Measurements from ENCODE around the gene PLXNA4.

PLXNA4 gene

GRCh38 chr7:132367004-132367403 lies 209.3 kb downstream of the PLXNA4 start:
- DNase-seq (ENCODE audit: low read depth): no peak
- no peak overlapping the region for H3K4me3 ChIP-seq (ENCODE audit: low read depth, low read length)
- no peak for TF ChIP-seq CTCF (conservative IDR thresholded peaks at IDR 0.05; ENCODE audit: low read depth, low read length)

DNA sequence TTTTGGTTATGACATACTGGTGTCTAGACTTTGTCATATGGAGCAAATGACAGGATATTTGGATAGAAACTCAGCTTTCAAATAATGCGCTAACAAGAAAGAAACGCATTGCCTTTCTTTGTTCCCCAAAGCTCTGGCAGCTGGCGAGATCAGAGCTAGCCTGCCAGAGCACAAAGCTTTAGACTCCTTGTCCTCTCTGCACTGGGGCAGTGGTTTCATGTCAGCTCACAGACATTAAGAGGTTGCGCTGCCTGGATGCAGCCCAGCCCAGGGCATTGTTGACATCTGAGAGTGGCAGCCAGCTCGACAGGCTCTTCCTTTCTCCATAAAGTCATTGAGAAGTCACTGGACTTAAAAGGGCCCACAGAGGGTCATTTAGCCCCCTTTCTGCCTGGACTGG lies 212.0 kb downstream of the PLXNA4 start:
- TF ChIP-seq CTCF (conservative IDR thresholded peaks at IDR 0.05; ENCODE audit: low read depth, low read length): no peak
- no peak for DNase-seq (ENCODE audit: low read depth)

DNA sequence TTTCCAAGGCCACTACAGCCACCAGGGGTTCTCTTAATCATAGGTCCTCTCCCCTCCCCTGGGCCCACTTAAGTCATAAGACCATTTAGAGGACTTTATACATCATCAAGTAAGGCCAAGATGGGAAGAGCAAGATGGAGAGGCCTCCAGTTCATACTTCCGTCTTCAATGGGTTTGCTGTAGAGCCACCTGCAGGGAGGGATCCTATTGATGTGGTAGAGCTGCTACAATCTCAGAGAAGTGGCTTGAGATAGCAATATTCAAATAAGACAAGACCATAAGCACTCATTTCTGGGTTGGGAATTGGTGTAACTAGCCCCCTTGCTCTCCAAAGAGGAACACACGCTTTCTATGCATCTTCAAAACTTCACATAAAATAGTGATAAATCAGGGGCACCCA lies 214.2 kb downstream of the PLXNA4 start:
- no peak for DNase-seq (ENCODE audit: low read depth)
- H3K4me3 ChIP-seq (ENCODE audit: low read depth, low read length): no peak overlapping the region
- TF ChIP-seq CTCF (conservative IDR thresholded peaks at IDR 0.05; ENCODE audit: low read depth, low read length): no peak

More for the DNA sequence above, 212.0 kb downstream of the PLXNA4 start:
- no peak overlapping the region for H3K4me3 ChIP-seq (ENCODE audit: low read depth, low read length)

GRCh38 chr7:132361146-132361545 lies 215.1 kb downstream of the PLXNA4 start:
- TF ChIP-seq CTCF (conservative IDR thresholded peaks at IDR 0.05; ENCODE audit: low read depth, low read length): no peak
- no peak overlapping the region for H3K4me3 ChIP-seq (ENCODE audit: low read depth, low read length)
- DNase-seq (ENCODE audit: low read depth): no peak

DNA sequence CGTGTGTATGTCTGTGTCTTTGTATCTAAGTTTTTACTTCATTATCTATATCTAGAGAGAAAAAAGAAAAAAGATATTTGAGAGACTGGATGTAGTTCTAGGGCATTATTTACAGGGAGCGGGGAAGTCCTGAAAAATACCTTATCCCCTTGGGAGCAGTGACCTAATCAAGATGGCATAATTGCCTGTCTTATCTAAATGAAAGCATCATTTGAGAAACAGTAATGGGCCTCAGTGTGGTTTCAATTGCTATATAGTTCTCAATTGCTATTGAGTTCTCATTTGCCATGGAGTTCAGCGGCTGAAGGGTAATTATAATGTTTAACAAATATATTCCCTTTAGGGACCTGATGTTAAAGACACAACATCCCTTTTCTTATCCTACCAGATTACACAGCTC lies 216.5 kb downstream of the PLXNA4 start:
- TF ChIP-seq CTCF (conservative IDR thresholded peaks at IDR 0.05; ENCODE audit: low read depth, low read length): no peak
- no peak for DNase-seq (ENCODE audit: low read depth)
- no peak overlapping the region for H3K4me3 ChIP-seq (ENCODE audit: low read depth, low read length)

GRCh38 chr7:132355048-132355447 lies 221.2 kb downstream of the PLXNA4 start:
- no peak overlapping the region for H3K4me3 ChIP-seq (ENCODE audit: low read depth, low read length)
- TF ChIP-seq CTCF (conservative IDR thresholded peaks at IDR 0.05; ENCODE audit: low read depth, low read length): no peak
- no peak for DNase-seq (ENCODE audit: low read depth)

DNA sequence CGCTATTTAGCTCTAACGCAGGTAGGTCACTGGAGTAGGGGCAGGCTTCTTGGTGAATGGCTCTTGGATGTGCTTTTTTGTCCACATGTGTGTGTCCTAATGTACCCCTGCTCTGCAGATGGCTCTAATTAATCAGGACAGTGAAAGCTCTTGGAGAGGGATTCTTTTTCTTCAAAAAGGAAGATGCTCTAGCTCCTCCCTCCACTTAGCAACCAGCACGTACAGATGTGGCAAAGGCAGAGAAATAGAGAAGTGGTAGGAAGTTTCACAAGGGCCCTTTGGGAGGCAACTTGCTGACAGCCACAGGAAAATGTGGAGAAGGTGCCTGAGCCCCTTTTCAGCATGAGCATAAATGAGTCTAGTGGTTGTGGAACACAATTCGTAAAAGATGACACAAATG lies 221.7 kb downstream of the PLXNA4 start:
- no peak overlapping the region for H3K4me3 ChIP-seq (ENCODE audit: low read depth, low read length)
- TF ChIP-seq CTCF (conservative IDR thresholded peaks at IDR 0.05; ENCODE audit: low read depth, low read length): no peak
- no peak for DNase-seq (ENCODE audit: low read depth)

All from choroid plexus epithelial cell (primary cell).